Parathyroid adenoma (tissue), 2 donors: Measurements from ENCODE around the gene ABHD1.

ENCODE experiments used
- H2AFZ ChIP-seq: fragments of 300-600 bp; sonication (generic); one replicate; pipeline ENCODE4 v1.7.0; 2017; ENCODE audit warnings: antibody characterized with exemption, mild to moderate bottlenecking
- H3K27ac ChIP-seq: fragments of 300-600 bp; sonication (generic); one replicate; pipeline ENCODE4 v1.7.0; 2017
- H3K27me3 ChIP-seq: fragments of 300-600 bp; sonication (generic); one replicate; pipeline ENCODE4 v1.7.0; 2017; ENCODE audit warnings: low read length; ENCODE audit not compliant: control insufficient read depth, insufficient read depth
- H3K36me3 ChIP-seq: fragments of 300-600 bp; sonication (generic); one replicate; pipeline ENCODE4 v1.7.0; 2017; ENCODE audit warnings: low read length; ENCODE audit not compliant: control insufficient read depth, insufficient read depth
- H3K4me1 ChIP-seq: fragments of 300-600 bp; sonication (generic); one replicate; pipeline ENCODE4 v1.7.0; 2017; ENCODE audit warnings: control low read depth
- H3K4me2 ChIP-seq: fragments of 300-600 bp; sonication (generic); one replicate; pipeline ENCODE4 v1.7.0; 2017; ENCODE audit warnings: low read length
- H3K4me3 ChIP-seq: fragments of 300-600 bp; sonication (generic); one replicate; pipeline ENCODE4 v1.7.0; 2017; ENCODE audit warnings: low read depth, low read length
- H3K79me2 ChIP-seq: fragments of 300-600 bp; sonication (generic); one replicate; pipeline ENCODE4 v1.7.0; 2017; ENCODE audit warnings: control low read depth
- H3K9ac ChIP-seq: fragments of 300-600 bp; sonication (generic); one replicate; pipeline ENCODE4 v1.7.0; 2017; ENCODE audit warnings: mild to moderate bottlenecking
- H3K9me3 ChIP-seq: fragments of 300-600 bp; sonication (generic); one replicate; pipeline ENCODE4 v1.7.0; 2017; ENCODE audit warnings: low read length; ENCODE audit not compliant: control insufficient read depth
- TF ChIP-seq, protein P1 (sequence below): fragments of 300-600 bp; sonication (generic); IDR thresholded peaks from one replicate; pipeline ENCODE4 v1.7.0; 2017; ENCODE audit warnings: antibody characterized with exemption, mild to moderate bottlenecking
- donor health status: primary hyperparathyroidism.

The ABHD1 gene

DNA sequence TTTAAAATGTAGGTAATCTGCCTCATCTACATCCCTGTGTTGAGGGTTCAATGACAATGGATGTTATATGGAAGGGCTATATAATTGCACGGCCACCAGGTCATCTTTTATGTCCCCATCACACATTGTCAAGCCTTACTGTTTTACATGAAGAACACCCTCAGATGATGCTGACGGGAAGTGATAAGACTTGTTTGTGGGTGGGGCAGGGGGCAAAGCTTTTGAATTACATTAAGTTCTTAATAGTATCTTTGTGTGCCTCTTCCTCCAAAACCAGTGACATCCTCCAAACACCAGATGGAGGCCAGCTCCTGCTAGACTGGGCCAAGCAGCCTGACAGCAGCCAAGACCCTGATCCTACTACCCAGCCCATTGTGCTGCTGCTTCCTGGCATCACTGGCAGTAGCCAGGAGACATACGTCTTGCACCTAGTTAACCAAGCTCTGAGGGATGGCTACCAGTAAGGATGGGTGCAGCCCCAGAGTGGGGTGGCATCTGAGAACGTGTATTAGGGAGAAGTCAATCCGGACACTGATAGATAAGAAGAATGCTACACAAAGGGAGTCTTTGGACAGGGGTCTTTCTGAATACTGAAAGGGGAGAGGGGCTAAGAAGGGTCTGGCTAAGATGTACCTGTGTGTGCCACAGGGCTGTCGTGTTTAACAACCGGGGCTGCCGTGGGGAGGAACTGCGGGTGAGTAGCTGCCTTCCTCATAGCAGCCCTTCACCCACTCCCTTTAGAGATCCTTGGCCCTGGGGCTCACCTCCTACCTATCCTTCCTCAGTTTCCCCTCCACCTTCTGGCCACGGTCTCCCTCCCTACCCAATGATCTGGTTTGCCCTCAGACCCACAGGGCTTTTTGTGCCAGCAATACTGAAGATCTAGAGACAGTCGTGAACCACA is 5.3 kb downstream of the ABHD1 start:
- H2AFZ ChIP-seq, result no peak overlapping the region
- H3K9ac ChIP-seq, result no peak overlapping the region
- peaks cover 7% of the 10 kb centered on the region for H3K79me2 ChIP-seq
- H3K4me1 ChIP-seq, result peaks cover 9% of the 10 kb centered on the region
- no peak overlapping the region for H3K4me2 ChIP-seq
- TF ChIP-seq, protein P1, sequence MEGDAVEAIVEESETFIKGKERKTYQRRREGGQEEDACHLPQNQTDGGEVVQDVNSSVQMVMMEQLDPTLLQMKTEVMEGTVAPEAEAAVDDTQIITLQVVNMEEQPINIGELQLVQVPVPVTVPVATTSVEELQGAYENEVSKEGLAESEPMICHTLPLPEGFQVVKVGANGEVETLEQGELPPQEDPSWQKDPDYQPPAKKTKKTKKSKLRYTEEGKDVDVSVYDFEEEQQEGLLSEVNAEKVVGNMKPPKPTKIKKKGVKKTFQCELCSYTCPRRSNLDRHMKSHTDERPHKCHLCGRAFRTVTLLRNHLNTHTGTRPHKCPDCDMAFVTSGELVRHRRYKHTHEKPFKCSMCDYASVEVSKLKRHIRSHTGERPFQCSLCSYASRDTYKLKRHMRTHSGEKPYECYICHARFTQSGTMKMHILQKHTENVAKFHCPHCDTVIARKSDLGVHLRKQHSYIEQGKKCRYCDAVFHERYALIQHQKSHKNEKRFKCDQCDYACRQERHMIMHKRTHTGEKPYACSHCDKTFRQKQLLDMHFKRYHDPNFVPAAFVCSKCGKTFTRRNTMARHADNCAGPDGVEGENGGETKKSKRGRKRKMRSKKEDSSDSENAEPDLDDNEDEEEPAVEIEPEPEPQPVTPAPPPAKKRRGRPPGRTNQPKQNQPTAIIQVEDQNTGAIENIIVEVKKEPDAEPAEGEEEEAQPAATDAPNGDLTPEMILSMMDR, result no peak
- no peaks in the 10 kb centered on the region for H3K27me3 ChIP-seq
- no peaks in the 10 kb centered on the region for H3K9me3 ChIP-seq
- H3K36me3 ChIP-seq, result no peaks in the 10 kb centered on the region
- H3K27ac ChIP-seq, result no peak overlapping the region
- no peak overlapping the region for H3K4me3 ChIP-seq

DNA sequence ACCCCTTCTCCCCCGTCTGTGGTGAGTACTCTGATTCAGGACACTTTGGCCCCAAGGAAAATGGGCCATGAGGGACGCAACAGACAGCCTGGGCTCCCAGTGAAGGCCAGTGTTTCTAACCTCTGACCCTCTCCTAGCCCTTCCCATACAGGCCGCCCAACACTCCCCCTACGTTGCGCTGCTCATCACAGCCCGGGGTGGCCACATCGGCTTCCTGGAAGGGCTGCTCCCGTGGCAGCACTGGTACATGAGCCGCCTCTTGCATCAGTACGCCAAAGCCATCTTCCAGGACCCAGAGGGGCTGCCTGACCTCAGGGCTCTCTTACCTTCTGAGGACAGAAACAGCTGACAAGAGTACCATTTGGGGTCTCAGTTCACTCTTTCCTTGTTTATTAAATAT is 6.8 kb downstream of the ABHD1 start:
- Histone ChIP-seq H3K27ac (no peak overlapping the region), H3K9me3 (no peaks in the 10 kb centered on the region), H3K4me3 (no peak overlapping the region), H2AFZ (no peak overlapping the region), H3K9ac (no peak overlapping the region), H3K27me3 (no peaks in the 10 kb centered on the region), H3K4me1 (peaks cover 9% of the 10 kb centered on the region), H3K79me2 (peaks cover 7% of the 10 kb centered on the region), H3K4me2 (no peak overlapping the region), H3K36me3 (no peaks in the 10 kb centered on the region)
- TF ChIP-seq, protein P1, result no peak

DNA sequence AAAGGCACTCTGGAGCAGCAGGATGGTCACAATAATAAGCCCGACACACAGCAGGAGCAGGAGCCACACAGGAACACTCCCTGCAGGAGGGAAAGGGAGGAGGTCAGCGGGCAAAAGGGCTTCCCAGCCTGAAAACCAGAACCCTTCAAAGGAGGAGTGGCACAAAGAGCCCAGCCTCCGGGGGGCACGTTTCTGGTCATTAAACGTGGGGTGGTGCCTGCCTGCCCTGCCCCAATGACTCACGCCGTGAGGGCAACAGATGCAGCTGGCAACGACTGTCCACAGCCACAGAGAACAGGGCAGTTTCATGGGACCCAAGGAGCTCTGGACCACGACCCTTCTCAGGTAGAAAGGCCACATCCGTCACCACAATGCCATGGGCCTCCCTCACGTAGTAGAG is 7.8 kb downstream of the ABHD1 start:
- no peak overlapping the region for H3K4me3 ChIP-seq
- no peaks in the 10 kb centered on the region for H3K9me3 ChIP-seq
- no peaks in the 10 kb centered on the region for H3K36me3 ChIP-seq

DNA sequence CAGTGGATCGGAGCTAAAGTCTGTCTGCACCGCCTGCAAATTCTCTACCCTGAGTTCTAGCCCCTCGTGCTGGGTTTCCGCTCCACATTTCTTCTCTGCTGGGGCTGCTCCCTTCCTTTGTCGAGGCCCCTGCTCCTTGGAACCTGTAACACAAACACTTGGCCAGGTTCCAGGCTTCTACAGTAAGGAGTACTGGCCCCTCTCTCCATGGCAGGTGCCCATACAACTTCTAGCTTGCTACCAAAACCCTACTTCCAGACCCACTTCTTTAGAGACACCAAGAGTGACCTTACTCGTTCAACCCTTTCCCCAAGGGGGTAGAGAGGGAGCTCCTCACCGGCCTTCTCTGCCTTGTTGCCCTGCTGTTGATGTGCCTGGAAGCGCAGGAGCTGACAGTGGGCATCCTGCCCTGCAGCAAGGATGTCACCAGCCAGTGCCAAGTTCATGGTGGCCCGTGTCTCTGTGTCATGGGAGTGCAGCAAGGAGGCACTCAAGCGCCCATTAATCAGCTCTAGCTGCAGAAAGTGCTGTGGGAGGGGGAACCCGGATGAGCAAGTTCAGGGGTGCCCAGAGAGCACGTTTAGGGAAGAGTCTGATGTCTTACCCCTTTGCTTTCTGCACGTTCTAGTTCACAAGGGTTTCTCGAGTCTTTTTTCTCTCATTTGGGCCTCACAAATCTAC is 9.7 kb downstream of the ABHD1 start:
- no peak overlapping the region for H3K27ac ChIP-seq
- no peak overlapping the region for H3K9ac ChIP-seq

More for the DNA sequence above, 7.8 kb downstream of the ABHD1 start:
- Histone ChIP-seq H3K27me3 (no peaks in the 10 kb centered on the region), H3K4me2 (no peak overlapping the region), H3K9ac (no peak overlapping the region), H3K4me1 (peaks cover 9% of the 10 kb centered on the region), H3K27ac (no peak overlapping the region), H2AFZ (no peak overlapping the region), H3K79me2 (peaks cover 7% of the 10 kb centered on the region)
- TF ChIP-seq, protein P1, result no peak

More for the DNA sequence above, 9.7 kb downstream of the ABHD1 start:
- peak overlapping the region; percentile 97 for H3K4me3 ChIP-seq
- no peaks in the 10 kb centered on the region for H3K9me3 ChIP-seq
- peaks cover 9% of the 10 kb centered on the region for H3K4me1 ChIP-seq
- peaks cover 7% of the 10 kb centered on the region for H3K79me2 ChIP-seq
- no peaks in the 10 kb centered on the region for H3K36me3 ChIP-seq
- H3K27me3 ChIP-seq, result no peaks in the 10 kb centered on the region
- peak overlapping the region; percentile 95 for H3K4me2 ChIP-seq
- TF ChIP-seq, protein P1, result no peak
- no peak overlapping the region for H2AFZ ChIP-seq
